MV-4-11 (cell line): ENCODE results near the gene DAPK1.

Experiments
- DNase-seq: peaks from one replicate; lab custom pipeline; 2025; lab: John Stamatoyannopoulos, UW

The DAPK1 gene

GRCh38 chr9:87517732-87518131, 20.1 kb downstream of the DAPK1 start:
- DNase-seq = peak; percentile 82

- DNase-seq = peak; percentile 88
These were observed 21.2 kb downstream of the DAPK1 start for GRCh38 chr9:87518702-87519335.

GRCh38 chr9:87519461-87519860, 21.8 kb downstream of the DAPK1 start:
- no peak for DNase-seq

GRCh38 chr9:87520172-87520683, 22.6 kb downstream of the DAPK1 start:
- no peak for DNase-seq

GRCh38 chr9:87521834-87522233, 24.2 kb downstream of the DAPK1 start:
- no peak for DNase-seq

GRCh38 chr9:87524061-87524460, 26.4 kb downstream of the DAPK1 start:
- no peak for DNase-seq

- no peak for DNase-seq
These were observed 28.1 kb downstream of the DAPK1 start for GRCh38 chr9:87525546-87526303.

GRCh38 chr9:87527211-87527916, 29.7 kb downstream of the DAPK1 start:
- no peak for DNase-seq

- DNase-seq = peak; percentile 2
These were observed 31.3 kb downstream of the DAPK1 start for GRCh38 chr9:87528969-87529368.

GRCh38 chr9:87529671-87530070, 32.0 kb downstream of the DAPK1 start:
- DNase-seq = peak; percentile 58

- DNase-seq = no peak
These were observed 33.0 kb downstream of the DAPK1 start for GRCh38 chr9:87530716-87531115.

GRCh38 chr9:87531370-87532295, 34.0 kb downstream of the DAPK1 start:
- DNase-seq = no peak

GRCh38 chr9:87533271-87533670, 35.6 kb downstream of the DAPK1 start:
- no peak for DNase-seq

GRCh38 chr9:87534036-87534435, 36.4 kb downstream of the DAPK1 start:
- DNase-seq = no peak

- DNase-seq = no peak
These were observed 37.3 kb downstream of the DAPK1 start for GRCh38 chr9:87534957-87535356.

GRCh38 chr9:87535817-87536539, 38.3 kb downstream of the DAPK1 start:
- no peak for DNase-seq

GRCh38 chr9:87537625-87538024, 40.0 kb downstream of the DAPK1 start:
- DNase-seq = no peak

GRCh38 chr9:87540444-87541105, 42.9 kb downstream of the DAPK1 start:
- no peak for DNase-seq

GRCh38 chr9:87541663-87542062, 44.0 kb downstream of the DAPK1 start:
- no peak for DNase-seq

- no peak for DNase-seq
These were observed 44.5 kb downstream of the DAPK1 start for GRCh38 chr9:87542141-87542540.

GRCh38 chr9:87543251-87543650, 45.6 kb downstream of the DAPK1 start:
- DNase-seq = no peak
